ENCODE results near the gene FGF4. TPM values are rescaled to one million over a fixed set of nuclear protein-coding genes. Genes with fewer than 3 reads are reported as not detected.

Gene FGF4
- total RNA-seq, 1 donor from 2014 or later = not detected

DNA sequence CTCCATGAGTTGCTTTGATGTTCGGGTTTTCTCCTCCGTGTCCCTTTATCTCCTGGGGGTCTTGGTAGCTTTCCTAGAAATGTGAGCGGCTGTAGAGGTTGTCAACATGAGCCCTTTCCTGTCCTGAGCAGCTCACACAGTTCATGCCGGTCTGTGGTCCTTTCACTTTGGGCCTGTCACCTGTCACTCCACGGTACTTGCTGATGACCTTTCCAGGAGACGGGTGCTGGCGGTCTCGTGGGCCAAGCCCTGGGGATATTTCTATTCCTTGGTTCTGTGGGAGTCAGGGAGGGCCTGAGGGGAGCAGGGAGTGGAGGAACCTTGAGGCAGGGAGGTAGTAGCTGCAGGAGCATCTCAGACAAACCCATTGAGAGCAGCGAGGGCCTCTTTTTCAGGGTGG is 20.9 kb upstream of the FGF4 start:
- no peak overlapping the region for H3K9ac ChIP-seq (ENCODE audit: low read length)
- H4K20me1 ChIP-seq (ENCODE audit: insufficient read depth, low read length) = no peaks in the 10 kb centered on the region
- H3K4me1 ChIP-seq (ENCODE audit: insufficient read depth, low read length) = no peaks in the 10 kb centered on the region
- Mint-ChIP-seq H3K4me3 (ENCODE audit: unreplicated experiment) (no peak overlapping the region), H3K27me3 (ENCODE audit: low read depth, unreplicated experiment) (peaks cover 12% of the 10 kb centered on the region), H3K4me1 (ENCODE audit: low read depth, unreplicated experiment) (peaks cover 2% of the 10 kb centered on the region), H3K9me3 (ENCODE audit: unreplicated experiment) (peaks cover 3% of the 10 kb centered on the region), H3K27ac (ENCODE audit: unreplicated experiment) (no peak overlapping the region), H3K36me3 (ENCODE audit: low read depth, unreplicated experiment) (peaks cover 2% of the 10 kb centered on the region)
- no peak for DNase-seq (ENCODE audit: low read depth)
- H3K27me3 ChIP-seq (ENCODE audit: insufficient read depth, low read length) = peaks cover 2% of the 10 kb centered on the region
- H3K27ac ChIP-seq (ENCODE audit: low read depth, low read length) = no peak overlapping the region
- H3K36me3 ChIP-seq (ENCODE audit: insufficient read depth, low read length) = no peaks in the 10 kb centered on the region
- TF ChIP-seq, protein P1, sequence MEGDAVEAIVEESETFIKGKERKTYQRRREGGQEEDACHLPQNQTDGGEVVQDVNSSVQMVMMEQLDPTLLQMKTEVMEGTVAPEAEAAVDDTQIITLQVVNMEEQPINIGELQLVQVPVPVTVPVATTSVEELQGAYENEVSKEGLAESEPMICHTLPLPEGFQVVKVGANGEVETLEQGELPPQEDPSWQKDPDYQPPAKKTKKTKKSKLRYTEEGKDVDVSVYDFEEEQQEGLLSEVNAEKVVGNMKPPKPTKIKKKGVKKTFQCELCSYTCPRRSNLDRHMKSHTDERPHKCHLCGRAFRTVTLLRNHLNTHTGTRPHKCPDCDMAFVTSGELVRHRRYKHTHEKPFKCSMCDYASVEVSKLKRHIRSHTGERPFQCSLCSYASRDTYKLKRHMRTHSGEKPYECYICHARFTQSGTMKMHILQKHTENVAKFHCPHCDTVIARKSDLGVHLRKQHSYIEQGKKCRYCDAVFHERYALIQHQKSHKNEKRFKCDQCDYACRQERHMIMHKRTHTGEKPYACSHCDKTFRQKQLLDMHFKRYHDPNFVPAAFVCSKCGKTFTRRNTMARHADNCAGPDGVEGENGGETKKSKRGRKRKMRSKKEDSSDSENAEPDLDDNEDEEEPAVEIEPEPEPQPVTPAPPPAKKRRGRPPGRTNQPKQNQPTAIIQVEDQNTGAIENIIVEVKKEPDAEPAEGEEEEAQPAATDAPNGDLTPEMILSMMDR (IDR thresholded peaks at IDR 0.05; ENCODE audit: insufficient read depth, low read depth, low read length) = no peak
- TF ChIP-seq EZH2 (IDR thresholded peaks at IDR 0.05; ENCODE audit: insufficient read depth, low read length) = no peak
- H3K9me3 ChIP-seq (ENCODE audit: insufficient read depth, low read depth, low read length) = no peaks in the 10 kb centered on the region
- no peak overlapping the region for H3K4me3 ChIP-seq (ENCODE audit: insufficient read depth, low read depth, low read length)
- H3K4me2 ChIP-seq (ENCODE audit: low read length) = no peak overlapping the region
- no peak overlapping the region for H2AFZ ChIP-seq (ENCODE audit: low read depth, low read length)
- no peaks in the 10 kb centered on the region for H3K79me2 ChIP-seq (ENCODE audit: insufficient read depth, low read length)
- no peak for FAIRE-seq

DNA sequence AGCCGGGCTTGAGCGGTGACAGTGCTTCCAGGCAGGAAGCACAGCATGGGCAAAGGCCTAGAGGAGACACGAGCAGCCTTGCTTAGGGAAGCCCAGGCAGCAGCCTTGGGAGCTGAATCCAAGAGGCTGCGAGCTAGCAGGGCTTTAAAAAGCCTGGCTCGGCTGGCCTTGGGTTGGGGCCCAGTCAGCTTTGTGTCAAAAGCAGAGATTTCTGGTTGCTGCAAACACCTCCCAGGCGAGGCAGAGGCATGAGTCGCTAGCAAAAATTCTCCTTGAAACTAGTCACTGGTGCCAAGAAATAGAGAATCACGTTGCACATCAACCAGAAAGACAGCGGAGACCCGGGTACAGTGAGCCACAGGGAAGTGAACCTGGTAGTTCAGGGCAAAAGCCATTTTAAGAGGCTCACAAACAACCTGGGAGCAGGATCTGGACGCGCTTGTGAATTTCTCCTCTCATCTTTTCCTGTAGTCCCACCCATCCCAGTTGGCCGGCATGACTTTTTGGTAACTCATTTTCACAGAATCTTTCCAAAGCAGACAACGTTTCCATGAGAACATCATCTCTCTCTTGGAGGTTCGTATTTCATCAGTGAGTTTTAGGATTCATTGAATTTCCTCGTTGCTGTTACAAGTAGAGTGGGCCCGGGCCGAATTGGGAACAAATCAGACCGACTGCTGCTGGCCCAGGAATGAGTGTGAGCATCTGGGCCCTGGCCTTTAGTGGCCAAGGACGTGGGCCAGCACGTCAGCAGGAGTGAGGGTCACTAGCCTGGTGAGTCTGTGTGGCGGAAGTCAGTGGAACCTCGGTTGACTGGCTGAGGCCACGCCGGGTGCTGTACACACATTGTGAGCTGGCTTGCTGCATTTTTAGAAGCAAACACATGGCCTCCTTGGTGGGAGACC is 16.4 kb upstream of the FGF4 start:
- Mint-ChIP-seq H3K9me3 (ENCODE audit: unreplicated experiment) (no peaks in the 10 kb centered on the region), H3K27me3 (ENCODE audit: low read depth, unreplicated experiment) (peaks cover 6% of the 10 kb centered on the region), H3K36me3 (ENCODE audit: low read depth, unreplicated experiment) (peaks cover 2% of the 10 kb centered on the region), H3K4me3 (ENCODE audit: unreplicated experiment) (no peak overlapping the region), H3K27ac (ENCODE audit: unreplicated experiment) (peak overlapping the region; percentile 66), H3K4me1 (ENCODE audit: low read depth, unreplicated experiment) (peaks cover 6% of the 10 kb centered on the region)
- FAIRE-seq (no peak), DNase-seq (ENCODE audit: low read depth) (peak; percentile 26)
- Histone ChIP-seq H3K27me3 (ENCODE audit: insufficient read depth, low read length) (peaks cover 4% of the 10 kb centered on the region), H2AFZ (ENCODE audit: low read depth, low read length) (no peak overlapping the region), H3K79me2 (ENCODE audit: insufficient read depth, low read length) (no peaks in the 10 kb centered on the region), H3K9me3 (ENCODE audit: insufficient read depth, low read depth, low read length) (no peaks in the 10 kb centered on the region), H3K27ac (ENCODE audit: low read depth, low read length) (no peak overlapping the region), H3K4me1 (ENCODE audit: insufficient read depth, low read length) (no peaks in the 10 kb centered on the region), H3K4me3 (ENCODE audit: insufficient read depth, low read depth, low read length) (no peak overlapping the region), H3K36me3 (ENCODE audit: insufficient read depth, low read length) (no peaks in the 10 kb centered on the region), H4K20me1 (ENCODE audit: insufficient read depth, low read length) (no peaks in the 10 kb centered on the region), H3K9ac (ENCODE audit: low read length) (no peak overlapping the region), H3K4me2 (ENCODE audit: low read length) (no peak overlapping the region)
- no peak for TF ChIP-seq EZH2 (IDR thresholded peaks at IDR 0.05; ENCODE audit: insufficient read depth, low read length)
- TF ChIP-seq, protein P1 (IDR thresholded peaks at IDR 0.05; ENCODE audit: insufficient read depth, low read depth, low read length) = no peak

DNA sequence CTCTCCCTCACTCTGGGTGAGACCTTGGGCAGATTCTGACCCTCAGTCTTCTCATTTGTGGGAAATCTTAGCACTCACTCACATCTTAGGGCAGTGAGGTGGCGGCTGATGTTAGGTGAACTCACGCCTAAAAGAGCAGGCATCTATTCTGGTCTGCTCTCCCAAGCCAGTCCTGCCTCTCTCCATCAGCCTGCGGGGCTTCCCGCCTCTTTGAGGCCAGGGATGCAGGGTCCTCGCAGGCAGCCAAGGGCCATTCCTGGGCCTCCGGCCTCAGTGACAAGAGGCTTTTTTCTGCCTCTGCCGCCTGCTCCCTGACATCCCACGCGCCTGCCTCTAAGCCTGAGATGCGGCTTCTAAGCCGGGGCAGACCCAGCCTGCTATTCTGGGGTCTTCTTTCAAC is 13.8 kb upstream of the FGF4 start:
- Histone ChIP-seq H3K9me3 (ENCODE audit: insufficient read depth, low read depth, low read length) (no peaks in the 10 kb centered on the region), H3K4me3 (ENCODE audit: insufficient read depth, low read depth, low read length) (no peak overlapping the region), H3K4me1 (ENCODE audit: insufficient read depth, low read length) (no peaks in the 10 kb centered on the region), H2AFZ (ENCODE audit: low read depth, low read length) (no peak overlapping the region), H3K9ac (ENCODE audit: low read length) (no peak overlapping the region), H3K79me2 (ENCODE audit: insufficient read depth, low read length) (no peaks in the 10 kb centered on the region), H4K20me1 (ENCODE audit: insufficient read depth, low read length) (no peaks in the 10 kb centered on the region), H3K27me3 (ENCODE audit: insufficient read depth, low read length) (peaks cover 7% of the 10 kb centered on the region), H3K27ac (ENCODE audit: low read depth, low read length) (no peak overlapping the region), H3K36me3 (ENCODE audit: insufficient read depth, low read length) (no peaks in the 10 kb centered on the region), H3K4me2 (ENCODE audit: low read length) (no peak overlapping the region)
- no peak overlapping the region for H3K4me3 Mint-ChIP-seq (ENCODE audit: unreplicated experiment)
- FAIRE-seq (no peak), DNase-seq (ENCODE audit: low read depth) (no peak)
- no peaks in the 10 kb centered on the region for H3K9me3 Mint-ChIP-seq (ENCODE audit: unreplicated experiment)
- peaks cover 2% of the 10 kb centered on the region for H3K36me3 Mint-ChIP-seq (ENCODE audit: low read depth, unreplicated experiment)
- no peak for TF ChIP-seq EZH2 (IDR thresholded peaks at IDR 0.05; ENCODE audit: insufficient read depth, low read length)
- TF ChIP-seq, protein P1 (IDR thresholded peaks at IDR 0.05; ENCODE audit: insufficient read depth, low read depth, low read length) = no peak
- H3K27ac Mint-ChIP-seq (ENCODE audit: unreplicated experiment) = no peak overlapping the region
- peaks cover 10% of the 10 kb centered on the region for H3K27me3 Mint-ChIP-seq (ENCODE audit: low read depth, unreplicated experiment)
- H3K4me1 Mint-ChIP-seq (ENCODE audit: low read depth, unreplicated experiment) = peaks cover 6% of the 10 kb centered on the region

Data from astrocyte (in vitro differentiated cells and primary cell).